GM19397 (cell line): ENCODE data around the gene FAM124A.

ENCODE experiments used
- ATAC-seq: cut with Tn5 transposase; IDR thresholded peaks from one replicate; pipeline ENCODE4 v1.9.1; 2021; ENCODE audit warnings: mild to moderate bottlenecking, moderate library complexity; ENCODE audit not compliant: unreplicated experiment

The FAM124A gene

GRCh38 chr13:51240958-51241357 lies 18.8 kb downstream of the FAM124A start:
- ATAC-seq, result no peak

- no peak for ATAC-seq
Observed at GRCh38 chr13:51241720-51242119, 19.5 kb downstream of the FAM124A start.

DNA sequence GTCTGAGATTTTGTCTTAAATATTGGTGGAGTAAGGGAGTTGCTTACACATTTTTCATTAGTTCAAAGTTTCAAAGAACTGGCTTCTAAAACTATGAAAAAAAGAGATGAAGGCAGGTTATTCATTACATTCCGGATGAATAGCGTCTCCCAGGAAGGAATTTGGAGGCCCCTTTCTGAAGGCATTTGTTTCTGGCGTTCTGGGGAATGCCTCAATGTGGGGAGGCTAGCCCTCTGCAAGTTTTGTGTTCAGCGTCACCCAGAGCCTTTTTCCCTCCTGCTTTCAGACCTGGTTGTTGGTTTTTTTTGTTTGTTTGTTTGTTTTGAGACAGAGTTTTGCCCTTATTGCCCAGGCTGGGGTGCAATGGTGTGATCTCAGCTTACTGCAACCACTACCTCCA lies 21.0 kb downstream of the FAM124A start:
- ATAC-seq, result no peak

GRCh38 chr13:51243832-51244231 lies 21.6 kb downstream of the FAM124A start:
- ATAC-seq, result no peak

- no peak for ATAC-seq
Observed at GRCh38 chr13:51244637-51245405, 22.6 kb downstream of the FAM124A start.

GRCh38 chr13:51245583-51245982 lies 23.4 kb downstream of the FAM124A start:
- ATAC-seq, result no peak

- no peak for ATAC-seq
Observed at GRCh38 chr13:51246025-51246417, 23.8 kb downstream of the FAM124A start.

DNA sequence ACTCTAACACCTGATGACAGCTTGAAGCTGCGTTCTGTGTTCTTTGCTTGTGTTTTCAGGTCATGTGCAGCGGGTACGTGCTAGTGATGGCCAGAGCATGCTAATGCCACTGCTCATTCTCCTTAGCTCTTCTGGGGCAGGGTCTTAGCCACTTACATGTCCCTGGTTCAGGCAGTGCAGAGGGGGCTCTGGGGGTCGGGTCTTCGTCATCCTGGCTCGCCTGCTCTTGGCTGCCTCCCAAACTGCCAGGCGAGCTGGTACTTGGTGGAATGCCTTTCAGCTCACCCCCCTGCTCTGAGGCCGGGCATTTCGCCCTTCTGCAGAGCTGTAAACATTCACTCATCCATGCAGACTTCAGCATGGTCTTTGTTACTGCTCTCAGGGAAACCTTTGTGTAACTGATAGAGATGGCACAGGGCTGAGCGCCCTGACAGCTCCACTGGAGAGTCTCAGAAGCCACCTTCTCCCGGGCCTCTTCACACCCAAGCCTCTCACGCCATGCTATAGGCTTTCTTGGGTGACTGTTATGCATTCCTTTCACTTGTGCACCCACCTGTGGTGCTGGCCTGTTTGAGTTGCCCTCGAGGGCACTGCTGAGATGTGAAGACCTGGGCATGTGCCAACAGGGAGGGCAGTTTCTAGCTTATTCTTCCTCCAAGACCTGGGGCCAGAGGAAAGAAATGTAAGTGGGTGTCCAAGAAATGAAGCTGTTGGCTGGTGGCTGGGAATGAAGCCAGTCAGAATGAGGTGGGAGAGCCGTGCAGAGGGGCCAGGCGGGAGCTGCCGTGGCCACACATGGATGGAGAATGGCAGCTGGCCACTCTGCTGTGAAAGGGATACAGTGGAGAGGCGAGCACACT lies 24.4 kb downstream of the FAM124A start:
- ATAC-seq, result no peak

DNA sequence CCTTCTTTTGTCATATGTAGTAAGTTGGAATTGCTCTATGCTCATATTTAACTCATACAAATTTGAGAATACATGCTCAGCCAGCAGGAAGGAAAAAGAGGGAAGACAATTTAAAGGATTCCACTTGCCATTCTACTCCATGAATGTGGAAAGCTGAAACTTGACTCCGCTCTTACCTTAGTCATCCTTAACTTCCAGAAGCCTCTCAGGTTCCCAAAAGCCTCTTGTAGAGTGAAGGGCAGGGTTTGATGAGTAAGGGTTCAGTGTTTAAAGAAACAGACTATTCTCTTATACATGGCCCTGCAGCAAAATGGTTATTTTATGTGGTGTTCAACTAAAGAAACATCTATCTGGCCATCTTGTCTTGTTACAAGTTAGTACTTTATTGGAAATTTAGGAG lies 27.1 kb downstream of the FAM124A start:
- ATAC-seq, result no peak

DNA sequence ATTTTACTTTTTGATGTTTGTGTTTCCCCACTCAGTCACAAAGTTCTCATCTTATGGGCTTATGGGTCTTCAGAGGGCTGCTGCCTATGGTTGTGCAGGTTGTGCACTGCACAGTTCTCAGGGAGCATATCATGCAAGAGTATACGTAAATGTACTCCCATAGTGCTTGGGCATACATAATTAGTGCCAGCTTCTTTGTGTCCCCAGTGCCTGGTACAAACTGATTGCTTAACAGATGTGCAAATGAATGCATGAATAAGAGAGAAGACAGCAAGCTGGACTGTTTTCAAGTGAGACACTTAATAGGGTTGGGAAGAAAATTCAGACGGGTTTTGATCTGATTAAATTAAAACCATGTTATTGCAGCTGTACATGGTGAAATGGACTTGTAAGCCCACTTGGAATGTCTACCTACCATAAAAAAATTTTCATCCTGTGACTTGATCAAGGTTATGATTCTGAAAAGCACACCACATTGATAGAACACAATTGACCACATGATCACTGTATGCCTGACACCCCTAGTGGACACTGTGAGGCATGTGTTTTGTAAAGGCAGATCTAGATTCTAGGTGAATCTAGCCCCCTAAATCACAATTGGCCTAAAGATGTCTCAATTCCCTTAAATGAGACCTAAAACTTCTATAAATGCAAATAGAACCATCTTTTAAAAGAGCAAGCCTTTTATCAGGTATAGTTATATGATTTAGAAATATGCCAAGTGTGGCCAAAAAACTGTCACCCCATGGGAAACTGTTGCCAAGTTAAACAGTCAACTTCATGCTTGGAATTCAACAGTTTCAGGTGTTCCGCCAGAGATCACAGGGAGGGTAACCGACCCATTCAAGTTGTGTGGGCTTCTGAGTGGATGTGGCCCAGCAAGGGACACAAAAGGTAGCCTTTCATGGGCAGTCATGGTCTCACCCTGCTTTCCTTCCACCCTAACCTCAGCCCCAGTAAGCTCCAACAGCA lies 27.9 kb downstream of the FAM124A start:
- no peak for ATAC-seq

GRCh38 chr13:51251480-51251879 lies 29.3 kb downstream of the FAM124A start:
- ATAC-seq, result no peak

DNA sequence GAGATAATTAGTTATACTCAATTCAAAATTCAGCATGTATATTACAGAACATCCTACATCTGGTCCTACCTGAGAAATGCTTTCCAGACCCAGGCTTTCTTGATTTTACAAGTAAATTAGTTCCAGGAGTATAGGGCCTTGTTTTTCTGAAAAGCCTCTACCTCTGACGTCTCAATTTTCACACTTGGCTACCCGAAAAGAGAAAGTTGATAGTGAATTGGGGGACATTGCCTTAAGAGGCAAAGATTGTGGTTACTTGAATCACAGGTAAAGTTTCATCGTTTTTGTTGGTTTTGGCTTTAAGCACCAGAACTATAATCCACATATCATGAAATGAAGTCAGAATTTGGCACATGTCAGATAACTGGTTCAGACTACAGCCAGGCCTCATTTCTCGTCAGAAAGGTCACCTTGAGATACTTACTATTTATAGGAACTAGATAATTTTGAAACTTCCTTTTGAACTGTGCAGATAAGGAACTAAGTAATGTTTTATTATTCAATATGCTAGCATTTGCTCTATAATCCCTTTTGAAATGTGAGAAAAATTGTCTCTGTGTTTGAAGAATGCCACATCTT lies 30.8 kb downstream of the FAM124A start:
- no peak for ATAC-seq

- no peak for ATAC-seq
Observed at GRCh38 chr13:51255556-51255955, 33.4 kb downstream of the FAM124A start.

GRCh38 chr13:51257187-51257586 lies 35.0 kb downstream of the FAM124A start:
- ATAC-seq, result no peak

- no peak for ATAC-seq
Observed at GRCh38 chr13:51258612-51259548, 36.7 kb downstream of the FAM124A start.

GRCh38 chr13:51260154-51260553 lies 38.0 kb downstream of the FAM124A start:
- ATAC-seq, result no peak

DNA sequence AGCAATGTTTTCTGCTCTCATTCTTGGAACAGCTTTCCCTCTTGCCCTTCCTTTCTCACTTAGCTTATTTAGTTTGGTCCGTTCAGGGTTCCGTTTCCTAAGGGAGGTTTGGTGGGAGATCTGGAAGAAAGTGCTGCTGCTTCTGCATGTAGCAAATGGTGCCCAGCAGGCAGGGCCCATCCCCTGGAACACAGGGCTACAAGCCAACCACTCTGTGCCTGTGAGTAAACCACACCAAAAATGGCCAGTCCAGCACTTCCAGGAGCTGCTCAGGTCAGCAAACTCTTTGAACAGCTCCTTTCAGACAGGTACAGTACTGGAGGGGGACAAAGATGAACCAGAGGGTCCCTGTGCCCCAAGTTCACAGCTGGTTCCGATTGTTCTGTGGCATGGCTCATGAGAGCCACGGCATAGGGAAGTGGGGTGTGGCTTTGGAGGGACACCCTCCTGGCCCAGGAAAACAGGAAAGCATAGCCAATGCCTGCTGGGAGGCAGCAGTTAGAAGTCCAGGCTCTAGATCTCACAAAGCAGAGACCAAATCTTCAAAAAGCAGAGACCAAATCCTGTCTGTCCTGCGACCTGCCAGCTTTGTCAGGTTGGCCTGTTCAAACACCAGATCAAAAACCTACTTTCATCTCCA lies 39.5 kb downstream of the FAM124A start:
- ATAC-seq, result no peak

DNA sequence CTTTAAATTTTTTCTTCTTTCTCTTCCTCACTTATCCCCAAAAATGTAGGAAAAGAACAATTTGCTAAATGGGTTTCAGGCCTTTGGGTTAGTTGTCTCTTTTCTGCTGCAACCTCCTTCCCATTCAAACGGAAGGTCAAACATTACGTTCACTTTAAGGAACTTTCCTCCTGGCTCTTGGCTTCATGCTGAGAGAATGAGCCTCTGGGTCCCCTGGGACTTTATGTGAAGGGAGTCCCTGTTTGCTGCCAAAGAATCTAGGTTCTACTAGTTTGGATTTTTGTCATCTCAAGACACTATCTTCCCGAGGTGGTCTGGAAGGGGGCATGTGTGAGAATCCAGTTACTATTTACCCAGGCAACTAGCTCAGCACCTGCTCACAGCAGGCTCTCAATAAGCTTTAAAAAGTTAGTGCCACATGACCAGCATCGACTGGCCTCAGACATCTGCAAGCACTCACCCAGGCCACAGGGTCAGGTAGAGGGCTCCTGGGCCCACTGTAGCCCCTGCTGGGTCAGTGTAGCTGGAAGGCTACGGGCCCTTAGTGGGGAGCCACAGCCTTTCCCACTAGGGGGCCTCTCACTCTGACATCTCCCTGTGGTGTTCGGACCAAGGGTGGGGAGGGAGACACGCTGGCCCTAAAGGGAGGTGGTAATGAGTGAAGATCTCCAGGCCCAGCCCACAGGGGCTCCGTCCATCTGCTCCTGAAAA lies 40.5 kb downstream of the FAM124A start:
- no peak for ATAC-seq
